Left ventricle myocardium inferior (tissue), 1 donor: Measurements from ENCODE around the gene OSTM1. TPM values are rescaled to one million over a fixed set of nuclear protein-coding genes. Genes with fewer than 3 reads are reported as not detected.
A peak's percentile ranks its signal among the peaks of the same experiment; 100 is the strongest.

Source experiments
- DNase-seq: peaks from one replicate; pipeline ENCODE4 v3.0.0-alpha.2; 2020
- H3K27ac ChIP-seq: fragments of 200-600 bp; replicated peaks from 2 replicates; pipeline ENCODE4 v1.8.0; 2021
- H3K27me3 ChIP-seq: fragments of 200-600 bp; 2 replicates; pipeline ENCODE4 v1.8.0; 2021; ENCODE audit warnings: low read depth
- H3K36me3 ChIP-seq: fragments of 200-600 bp; 2 replicates; pipeline ENCODE4 v1.8.0; 2021
- H3K4me1 ChIP-seq: fragments of 200-600 bp; 2 replicates; pipeline ENCODE4 v1.8.0; 2021
- H3K4me3 ChIP-seq: fragments of 200-600 bp; 2 replicates; pipeline ENCODE4 v1.8.0; 2021; ENCODE audit warnings: mild to moderate bottlenecking, moderate library complexity
- H3K9me3 ChIP-seq: fragments of 200-600 bp; replicated peaks from 2 replicates; pipeline ENCODE4 v1.8.0; 2021
- intact Hi-C: fragments of 100-400 bp; cut with micrococcal nuclease; formaldehyde crosslinking; loops from one replicate; pipeline ENCODE4 v1.11.0; 2022
- total RNA-seq: library from RNA; stranded (reverse); fragmentation: NEBNext Ultra II Directional; extraction: Animal tissue kit (Norgen Biotek cat#: 25700); gene quantifications from one replicate; pipeline ENCODE4 v1.2.1, GENCODE V29; 2021
- TF ChIP-seq, protein P1 (sequence below): fragments of 200-600 bp; IDR thresholded peaks from 2 replicates; pipeline ENCODE4 v1.8.0; 2021; ENCODE audit warnings: antibody characterized with exemption, mild to moderate bottlenecking, borderline replicate concordance
- donor health status: DM: no; HTN: yes; CAD: no; lungs with severe emphysema.

The OSTM1 gene
- total RNA-seq, 1 donor from 2014 or later = 40.7 TPM

DNA sequence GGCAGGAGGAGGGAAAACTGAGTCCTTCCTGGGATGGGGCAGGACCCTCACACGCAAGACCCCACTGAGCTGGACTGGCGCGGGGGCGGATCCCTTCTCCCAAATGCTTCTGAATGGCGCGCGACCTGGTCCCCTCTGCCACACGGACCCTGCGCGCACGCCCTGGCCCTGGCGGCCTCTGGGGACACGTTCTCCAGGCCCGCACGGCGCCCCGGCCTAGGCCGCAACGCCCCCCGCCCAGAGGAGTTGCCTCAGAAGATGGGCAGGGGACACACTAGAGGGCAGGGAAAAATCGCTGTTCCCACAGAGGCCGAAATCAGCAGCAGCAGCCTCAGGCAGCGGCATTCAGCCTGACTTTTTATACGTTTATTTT lies 45.2 kb upstream of the OSTM1 start:
- H3K27me3 ChIP-seq = peaks cover 100% of the 10 kb centered on the region
- intact Hi-C loops = loop anchor here (10.0 kb wide), 2 partner anchors 375 to 405 kb away; no protein-coding TSS in a partner anchor
- peak overlapping the region; percentile 76 for H3K4me3 ChIP-seq
- TF ChIP-seq, protein P1, sequence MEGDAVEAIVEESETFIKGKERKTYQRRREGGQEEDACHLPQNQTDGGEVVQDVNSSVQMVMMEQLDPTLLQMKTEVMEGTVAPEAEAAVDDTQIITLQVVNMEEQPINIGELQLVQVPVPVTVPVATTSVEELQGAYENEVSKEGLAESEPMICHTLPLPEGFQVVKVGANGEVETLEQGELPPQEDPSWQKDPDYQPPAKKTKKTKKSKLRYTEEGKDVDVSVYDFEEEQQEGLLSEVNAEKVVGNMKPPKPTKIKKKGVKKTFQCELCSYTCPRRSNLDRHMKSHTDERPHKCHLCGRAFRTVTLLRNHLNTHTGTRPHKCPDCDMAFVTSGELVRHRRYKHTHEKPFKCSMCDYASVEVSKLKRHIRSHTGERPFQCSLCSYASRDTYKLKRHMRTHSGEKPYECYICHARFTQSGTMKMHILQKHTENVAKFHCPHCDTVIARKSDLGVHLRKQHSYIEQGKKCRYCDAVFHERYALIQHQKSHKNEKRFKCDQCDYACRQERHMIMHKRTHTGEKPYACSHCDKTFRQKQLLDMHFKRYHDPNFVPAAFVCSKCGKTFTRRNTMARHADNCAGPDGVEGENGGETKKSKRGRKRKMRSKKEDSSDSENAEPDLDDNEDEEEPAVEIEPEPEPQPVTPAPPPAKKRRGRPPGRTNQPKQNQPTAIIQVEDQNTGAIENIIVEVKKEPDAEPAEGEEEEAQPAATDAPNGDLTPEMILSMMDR = no peak
- H3K4me1 ChIP-seq = peaks cover 42% of the 10 kb centered on the region
- H3K27ac ChIP-seq = no peak overlapping the region
- no peaks in the 10 kb centered on the region for H3K9me3 ChIP-seq
- no peaks in the 10 kb centered on the region for H3K36me3 ChIP-seq
- DNase-seq = no peak

DNA sequence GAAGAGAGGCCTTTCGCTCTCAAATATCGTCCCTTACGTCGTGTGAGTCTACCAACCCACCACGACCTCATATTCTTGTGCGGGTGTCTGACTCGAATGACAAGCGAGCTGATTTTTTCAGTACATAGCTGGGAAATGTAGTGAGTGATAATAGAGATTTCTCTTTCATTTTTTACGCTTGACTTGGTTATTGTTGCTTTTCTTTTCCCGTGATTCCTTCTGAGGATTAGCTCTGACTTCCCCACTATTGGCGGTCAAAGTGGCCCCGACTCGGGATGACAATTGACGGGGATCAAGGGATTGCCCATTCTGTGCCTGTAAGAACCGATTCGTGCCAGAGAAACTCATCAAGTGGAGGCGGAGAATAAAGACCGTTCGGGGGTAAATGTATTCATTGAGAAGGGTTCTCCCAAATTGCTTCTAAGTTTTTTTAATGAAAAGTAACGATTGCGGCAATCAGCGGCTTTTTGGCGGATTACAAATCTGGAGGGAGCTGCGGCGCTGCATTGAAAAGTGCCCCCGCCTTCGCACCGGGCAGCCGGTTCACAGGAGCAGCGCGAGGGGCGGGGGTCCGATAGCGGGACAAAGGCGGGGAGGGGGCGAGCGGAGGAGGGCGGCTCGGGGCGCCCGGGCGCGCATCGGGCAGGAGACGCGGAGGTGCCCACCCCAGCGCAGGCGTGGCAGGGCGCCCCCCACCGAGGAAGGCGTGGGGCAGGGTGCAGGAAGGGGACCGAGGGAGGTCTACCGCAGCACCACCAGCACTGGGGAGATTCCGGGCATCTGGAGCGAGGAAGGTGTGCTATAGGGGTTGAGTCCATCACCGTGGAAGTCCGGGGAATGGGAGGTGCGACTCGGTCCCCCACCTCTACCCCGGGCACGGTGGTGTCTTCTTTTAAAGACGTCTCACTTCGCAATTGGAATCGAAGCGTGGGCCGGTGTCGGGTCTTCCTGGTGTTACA lies 44.5 kb upstream of the OSTM1 start:
- TF ChIP-seq, protein P1 = no peak

GRCh38 chr6:108118359-108118724 lies 43.8 kb upstream of the OSTM1 start:
- Histone ChIP-seq H3K4me3 (peak overlapping the region; percentile 76), H3K9me3 (no peaks in the 10 kb centered on the region), H3K36me3 (no peaks in the 10 kb centered on the region), H3K27ac (no peak overlapping the region), H3K27me3 (peaks cover 100% of the 10 kb centered on the region), H3K4me1 (peaks cover 56% of the 10 kb centered on the region)
- no peak for DNase-seq
- TF ChIP-seq, protein P1 = no peak
- intact Hi-C loops = loop anchor here (10.0 kb wide), 2 partner anchors 376 to 406 kb away; no protein-coding TSS in a partner anchor

More for the DNA sequence above, 44.5 kb upstream of the OSTM1 start:
- Histone ChIP-seq H3K4me3 (peak overlapping the region; percentile 76), H3K27ac (no peak overlapping the region), H3K36me3 (no peaks in the 10 kb centered on the region), H3K4me1 (peaks cover 49% of the 10 kb centered on the region), H3K9me3 (no peaks in the 10 kb centered on the region), H3K27me3 (peaks cover 100% of the 10 kb centered on the region)
- intact Hi-C loops = loop anchor here (10.0 kb wide), 2 partner anchors 376 to 406 kb away; no protein-coding TSS in a partner anchor
- no peak for DNase-seq

DNA sequence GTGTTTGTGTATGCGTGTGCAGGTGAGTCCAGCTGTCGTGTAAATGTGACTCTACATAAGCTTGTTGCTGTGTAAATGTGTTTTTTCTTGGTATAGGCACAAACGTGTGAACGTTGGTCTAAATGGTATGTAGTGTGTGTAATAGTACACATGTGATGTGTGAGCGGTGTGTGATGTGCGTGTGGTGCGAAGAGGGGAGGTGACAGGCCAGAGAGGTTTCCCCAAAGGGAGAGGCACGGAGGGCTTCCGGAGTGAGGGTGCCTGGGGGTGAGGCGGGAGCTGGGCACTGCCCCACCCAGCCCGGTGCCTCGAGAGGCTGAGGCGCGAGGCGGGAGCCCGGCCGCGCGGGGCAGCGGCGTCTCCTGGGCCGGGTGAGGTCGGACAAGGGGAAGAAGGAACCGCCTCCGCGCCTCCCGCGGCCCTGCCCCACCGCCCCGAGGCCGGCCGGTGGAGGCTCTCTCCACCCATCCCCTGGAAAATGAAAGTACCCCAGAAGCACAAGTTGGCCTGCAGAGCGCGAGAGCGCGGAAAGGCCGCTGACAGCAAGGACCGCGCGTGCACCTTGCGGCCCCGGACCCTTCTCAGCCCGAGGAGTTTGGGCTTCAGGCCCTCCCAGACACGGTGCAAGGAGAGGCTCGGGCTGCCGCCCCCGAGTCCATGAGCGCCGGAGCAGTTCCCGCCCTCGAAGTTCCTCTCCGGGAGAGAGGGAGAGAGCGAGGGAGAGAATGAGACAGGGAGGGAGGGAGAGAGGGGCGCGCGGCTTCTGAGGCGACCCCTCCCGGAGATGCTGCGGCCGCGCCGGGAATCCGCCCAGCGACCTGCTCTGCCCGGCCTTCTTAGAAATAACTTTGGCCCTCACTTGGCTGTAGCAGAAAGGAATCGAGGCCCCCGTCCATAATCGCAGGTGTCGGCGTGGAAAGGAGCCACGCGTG lies 43.2 kb upstream of the OSTM1 start:
- Histone ChIP-seq H3K4me1 (peaks cover 59% of the 10 kb centered on the region), H3K9me3 (no peaks in the 10 kb centered on the region), H3K36me3 (no peaks in the 10 kb centered on the region), H3K27ac (no peak overlapping the region), H3K4me3 (peak overlapping the region; percentile 76), H3K27me3 (peaks cover 100% of the 10 kb centered on the region)
- intact Hi-C loops = loop anchor here (10.0 kb wide), 2 partner anchors 377 to 407 kb away; no protein-coding TSS in a partner anchor
- TF ChIP-seq, protein P1 = no peak
- peak; percentile 20 for DNase-seq
